SK-N-SH treated with all-trans-retinoic acid at 6 μM for 48 hours (cell line): ENCODE results near the gene CHID1.

Source experiments
- ARNTL ChIP-seq: fragments of 450-650 bp; formaldehyde crosslinking; IDR thresholded peaks from 2 replicates; pipeline ENCODE4 v1.5.0; 2020; ENCODE audit warnings: low read depth, mild to moderate bottlenecking, moderate library complexity, borderline replicate concordance
- CSDC2 ChIP-seq: fragments of 250-450 bp; sonication (Bioruptor Pico); IDR thresholded peaks from 2 replicates; pipeline ENCODE4 v1.5.0; 2020; ENCODE audit warnings: mild to moderate bottlenecking, moderate library complexity
- ISL1 ChIP-seq: fragments of 250-450 bp; sonication (Bioruptor Pico); IDR thresholded peaks from 2 replicates; pipeline ENCODE4 v2.1.2; 2022; ENCODE audit warnings: mild to moderate bottlenecking, moderate library complexity
- PPARA ChIP-seq: fragments of 250-450 bp; sonication (Bioruptor Pico); IDR thresholded peaks from 2 replicates; pipeline ENCODE4 v1.5.0; 2020; ENCODE audit warnings: mild to moderate bottlenecking, borderline replicate concordance
- RARB ChIP-seq: fragments of 250-450 bp; sonication (Bioruptor Pico); IDR thresholded peaks from 2 replicates; pipeline ENCODE4 v1.8.0; 2021; ENCODE audit warnings: mild to moderate bottlenecking, moderate library complexity
- SNAI2 ChIP-seq: fragments of 250-450 bp; sonication (Bioruptor Pico); IDR thresholded peaks from 2 replicates; pipeline ENCODE4 v1.5.0; 2020; ENCODE audit warnings: mild to moderate bottlenecking, moderate library complexity
- ZC3H10 ChIP-seq: fragments of 250-450 bp; sonication (Bioruptor Pico); IDR thresholded peaks from 2 replicates; pipeline ENCODE4 v1.5.1; 2021; ENCODE audit warnings: mild to moderate bottlenecking, moderate library complexity
- ZFP3 ChIP-seq: fragments of 250-450 bp; sonication (Bioruptor Pico); IDR thresholded peaks from 2 replicates; pipeline ENCODE4 v1.5.0; 2020; ENCODE audit warnings: mild to moderate bottlenecking, moderate library complexity
- ZFP30 ChIP-seq: fragments of 450-650 bp; formaldehyde crosslinking; IDR thresholded peaks from 2 replicates; pipeline ENCODE4 v1.5.0; 2022; ENCODE audit warnings: mild to moderate bottlenecking, moderate library complexity
- ZNF8 ChIP-seq: fragments of 450-650 bp; formaldehyde crosslinking; IDR thresholded peaks from 2 replicates; pipeline ENCODE4 v1.5.0; 2020; ENCODE audit warnings: mild to moderate bottlenecking, moderate library complexity
- TF ChIP-seq, protein P1 (sequence below): fragments of 250-450 bp; sonication (Bioruptor Pico); IDR thresholded peaks from 2 replicates; pipeline ENCODE4 v1.5.1; 2020; ENCODE audit warnings: low read depth, mild to moderate bottlenecking, moderate library complexity

DNA sequence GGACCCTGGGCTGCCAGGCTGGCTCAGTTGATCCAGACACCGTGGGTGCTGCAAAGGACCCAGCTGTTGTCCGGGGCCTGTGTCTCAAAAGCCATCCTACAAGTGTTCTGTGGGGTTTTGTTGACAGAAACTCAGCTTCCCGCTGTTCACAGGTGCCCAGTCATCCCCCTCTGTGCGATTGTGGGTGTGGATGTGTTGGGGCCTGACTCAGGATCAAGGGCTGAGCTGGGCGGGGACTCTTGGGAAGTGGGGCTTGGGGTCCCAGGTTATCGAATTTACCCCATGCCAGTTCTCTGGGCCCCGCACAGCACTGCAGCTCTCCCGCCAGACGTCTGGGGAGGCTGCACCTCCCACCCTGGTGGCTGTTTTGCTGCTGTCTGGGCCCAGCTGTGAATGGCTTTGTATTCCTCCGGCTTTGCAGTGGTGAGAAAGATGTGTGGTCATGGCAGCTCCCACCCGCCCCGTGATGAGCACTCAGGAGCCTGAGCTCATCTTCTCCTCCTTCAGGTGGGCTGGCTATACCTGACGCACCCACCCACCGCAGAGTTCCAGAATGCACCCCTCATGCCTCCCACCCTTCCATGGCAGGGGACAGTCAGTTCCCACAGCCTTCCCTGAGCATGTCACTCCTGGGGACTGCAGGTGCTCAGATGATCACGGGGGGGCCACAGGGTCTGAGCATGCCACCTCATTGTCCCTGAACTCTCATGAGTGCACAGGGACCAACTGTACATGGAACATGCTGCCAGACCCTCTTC, 11.5 kb upstream of the CHID1 start:
- TF ChIP-seq ISL1 (no peak), ZC3H10 (CRISPR knock-in tag) (no peak), SNAI2 (CRISPR knock-in tag) (no peak), ARNTL (CRISPR knock-in tag) (no peak), ZFP3 (CRISPR knock-in tag) (no peak), CSDC2 (CRISPR knock-in tag) (no peak), RARB (CRISPR knock-in tag) (no peak), PPARA (CRISPR knock-in tag) (no peak), ZNF8 (no peak), ZFP30 (no peak)
- TF ChIP-seq, protein P1, sequence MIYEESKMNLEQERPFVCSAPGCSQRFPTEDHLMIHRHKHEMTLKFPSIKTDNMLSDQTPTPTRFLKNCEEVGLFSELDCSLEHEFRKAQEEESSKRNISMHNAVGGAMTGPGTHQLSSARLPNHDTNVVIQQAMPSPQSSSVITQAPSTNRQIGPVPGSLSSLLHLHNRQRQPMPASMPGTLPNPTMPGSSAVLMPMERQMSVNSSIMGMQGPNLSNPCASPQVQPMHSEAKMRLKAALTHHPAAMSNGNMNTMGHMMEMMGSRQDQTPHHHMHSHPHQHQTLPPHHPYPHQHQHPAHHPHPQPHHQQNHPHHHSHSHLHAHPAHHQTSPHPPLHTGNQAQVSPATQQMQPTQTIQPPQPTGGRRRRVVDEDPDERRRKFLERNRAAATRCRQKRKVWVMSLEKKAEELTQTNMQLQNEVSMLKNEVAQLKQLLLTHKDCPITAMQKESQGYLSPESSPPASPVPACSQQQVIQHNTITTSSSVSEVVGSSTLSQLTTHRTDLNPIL (CRISPR knock-in tag): no peak
